BE2C (cell line): ENCODE data around the gene ARID5B.

Experiments
- DNase-seq: peaks from one replicate; pipeline ENCODE4 v3.0.0-alpha.2; 2020
- H3K27me3 ChIP-seq: fragments of 250-450 bp; sonication (Bioruptor Pico); 2 replicates; pipeline ENCODE4 v1.5.1; 2020; ENCODE audit warnings: mild to moderate bottlenecking
- H3K36me3 ChIP-seq: fragments of 250-450 bp; sonication (Bioruptor Pico); 2 replicates; pipeline ENCODE4 v1.5.1; 2020; ENCODE audit warnings: mild to moderate bottlenecking
- H3K4me1 ChIP-seq: fragments of 250-450 bp; sonication (Bioruptor Pico); 2 replicates; pipeline ENCODE4 v1.5.1; 2020
- H3K4me3 ChIP-seq: 2 replicates; pipeline ENCODE4 v1.5.1; 2011; ENCODE audit warnings: low read depth, low read length
- H3K9me3 ChIP-seq: fragments of 250-450 bp; sonication (Bioruptor Pico); 2 replicates; pipeline ENCODE4 v1.5.1; 2020
- CTCF ChIP-seq: IDR thresholded peaks from 2 replicates; pipeline ENCODE4 v1.5.1; 2012; ENCODE audit warnings: mild to moderate bottlenecking, low read depth, low read length

Gene ARID5B

GRCh38 chr10:61905837-61906561, 4.5 kb downstream of the ARID5B start:
- no peak overlapping the region for H3K4me3 ChIP-seq
- peaks cover 5% of the 10 kb centered on the region; the same call in 1 of the 2 replicates for H3K4me1 ChIP-seq
- no peaks in the 10 kb centered on the region for H3K36me3 ChIP-seq
- no peak for TF ChIP-seq CTCF
- H3K9me3 ChIP-seq: no peaks in the 10 kb centered on the region
- H3K27me3 ChIP-seq: no peaks in the 10 kb centered on the region
- DNase-seq: no peak

- peaks cover 5% of the 10 kb centered on the region; the same call in 1 of the 2 replicates for H3K4me1 ChIP-seq
These were observed 5.0 kb downstream of the ARID5B start for GRCh38 chr10:61906562-61906901.

DNA sequence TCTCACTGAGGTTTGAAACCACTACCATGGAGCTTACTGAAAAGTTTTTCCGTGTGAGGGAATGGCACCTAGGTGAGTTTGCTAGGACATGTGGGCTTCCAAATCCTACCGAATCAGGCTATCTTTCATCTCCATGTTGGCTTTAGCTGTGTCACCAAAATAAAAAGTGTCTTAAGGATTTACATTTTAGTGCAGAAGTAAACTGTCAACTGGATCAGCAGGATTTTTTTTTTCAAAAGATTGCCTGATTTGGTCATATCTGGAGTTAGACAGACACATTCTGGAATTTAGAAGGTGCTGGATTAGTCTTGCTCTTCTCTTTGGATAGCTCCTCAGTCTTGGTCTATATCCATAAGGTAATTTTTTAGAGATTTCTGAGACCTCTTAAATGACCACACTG, 5.5 kb downstream of the ARID5B start:
- DNase-seq: no peak
- no peak overlapping the region for H3K4me3 ChIP-seq
- H3K27me3 ChIP-seq: no peaks in the 10 kb centered on the region
- no peak for TF ChIP-seq CTCF
- peaks cover 5% of the 10 kb centered on the region; the same call in 1 of the 2 replicates for H3K4me1 ChIP-seq
- no peaks in the 10 kb centered on the region for H3K36me3 ChIP-seq
- no peaks in the 10 kb centered on the region for H3K9me3 ChIP-seq

More at GRCh38 chr10:61906562-61906901, 5.0 kb downstream of the ARID5B start:
- TF ChIP-seq CTCF: no peak
- Histone ChIP-seq H3K36me3 (no peaks in the 10 kb centered on the region), H3K27me3 (no peaks in the 10 kb centered on the region), H3K9me3 (no peaks in the 10 kb centered on the region), H3K4me3 (no peak overlapping the region)
- no peak for DNase-seq

- TF ChIP-seq CTCF: no peak
These were observed 6.1 kb downstream of the ARID5B start for GRCh38 chr10:61907587-61907986.

GRCh38 chr10:61910226-61910805, 8.8 kb downstream of the ARID5B start:
- Histone ChIP-seq H3K4me1 (peaks cover 5% of the 10 kb centered on the region; the same call in 1 of the 2 replicates), H3K36me3 (no peaks in the 10 kb centered on the region), H3K27me3 (no peaks in the 10 kb centered on the region), H3K4me3 (no peak overlapping the region), H3K9me3 (no peaks in the 10 kb centered on the region)
- DNase-seq: no peak
- no peak for TF ChIP-seq CTCF

More at GRCh38 chr10:61907587-61907986, 6.1 kb downstream of the ARID5B start:
- peak; percentile 38 for DNase-seq
- Histone ChIP-seq H3K27me3 (no peaks in the 10 kb centered on the region), H3K4me1 (peaks cover 5% of the 10 kb centered on the region; the same call in 1 of the 2 replicates), H3K36me3 (no peaks in the 10 kb centered on the region), H3K4me3 (no peak overlapping the region), H3K9me3 (no peaks in the 10 kb centered on the region)

- Histone ChIP-seq H3K9me3 (no peaks in the 10 kb centered on the region), H3K4me1 (peaks cover 5% of the 10 kb centered on the region; the same call in 1 of the 2 replicates), H3K27me3 (no peaks in the 10 kb centered on the region), H3K36me3 (no peaks in the 10 kb centered on the region), H3K4me3 (no peak overlapping the region)
- no peak for TF ChIP-seq CTCF
- no peak for DNase-seq
These were observed 9.4 kb downstream of the ARID5B start for GRCh38 chr10:61910894-61911293.
